WTC11 (cell line): Measurements from ENCODE around the gene FZD10. TPM values are rescaled to one million over a fixed set of nuclear protein-coding genes. Genes with fewer than 3 reads are reported as not detected.

ENCODE experiments used
- total RNA-seq: library from RNA; stranded (reverse); gene quantifications from 3 replicates; pipeline ENCODE4 v1.2.3, GENCODE V29; 2021

Gene FZD10
- total RNA-seq, 1 experiment from 2014 or later: 1.1 TPM

Other genes starting within 250 kb of the FZD10 start
- gene PIWIL1, start 175.4 kb downstream of the FZD10 start, total RNA-seq: not detected in 3 replicates